ENCODE results near the gene B4GALT5. TPM values are rescaled to one million over a fixed set of nuclear protein-coding genes. Genes with fewer than 3 reads are reported as not detected.

The B4GALT5 gene
- total RNA-seq, 4 donors from 2014 or later, result 13.5 to 59.0 (median 25.0) TPM

DNA sequence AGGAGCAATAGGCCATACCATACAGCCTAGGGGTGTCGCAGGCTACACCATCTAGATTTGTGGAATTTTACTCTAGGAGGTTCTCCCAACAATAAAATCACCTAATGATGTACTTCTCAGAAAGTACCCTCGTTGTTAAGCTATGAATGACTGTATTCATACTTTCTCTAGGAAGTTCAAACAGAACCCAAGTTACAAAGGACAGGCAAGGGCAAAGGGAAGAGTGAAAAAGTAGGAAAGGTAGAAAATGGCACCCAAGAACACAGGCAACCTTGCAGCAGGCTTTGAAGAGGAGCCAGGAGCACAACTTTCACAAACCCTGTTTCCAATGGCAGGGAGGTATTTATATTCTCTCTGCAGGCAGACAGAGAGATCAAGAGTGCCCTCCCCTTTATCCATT, 67.2 kb downstream of the B4GALT5 start:
- no peaks in the 10 kb centered on the region for H3K9me3 ChIP-seq
- no peak overlapping the region for H3K27ac ChIP-seq
- H3K4me3 ChIP-seq, result no peak overlapping the region
- H3K27me3 ChIP-seq, result no peaks in the 10 kb centered on the region
- DNase-seq, result no peak
- intact Hi-C loops (cut with DNase I; ENCODE audit: low total_unique reads), result no loop called here
- H3K4me1 ChIP-seq, result no peaks in the 10 kb centered on the region
- TF ChIP-seq POLR2A (IDR thresholded peaks at IDR 0.05), result no peak
- TF ChIP-seq, protein P1, sequence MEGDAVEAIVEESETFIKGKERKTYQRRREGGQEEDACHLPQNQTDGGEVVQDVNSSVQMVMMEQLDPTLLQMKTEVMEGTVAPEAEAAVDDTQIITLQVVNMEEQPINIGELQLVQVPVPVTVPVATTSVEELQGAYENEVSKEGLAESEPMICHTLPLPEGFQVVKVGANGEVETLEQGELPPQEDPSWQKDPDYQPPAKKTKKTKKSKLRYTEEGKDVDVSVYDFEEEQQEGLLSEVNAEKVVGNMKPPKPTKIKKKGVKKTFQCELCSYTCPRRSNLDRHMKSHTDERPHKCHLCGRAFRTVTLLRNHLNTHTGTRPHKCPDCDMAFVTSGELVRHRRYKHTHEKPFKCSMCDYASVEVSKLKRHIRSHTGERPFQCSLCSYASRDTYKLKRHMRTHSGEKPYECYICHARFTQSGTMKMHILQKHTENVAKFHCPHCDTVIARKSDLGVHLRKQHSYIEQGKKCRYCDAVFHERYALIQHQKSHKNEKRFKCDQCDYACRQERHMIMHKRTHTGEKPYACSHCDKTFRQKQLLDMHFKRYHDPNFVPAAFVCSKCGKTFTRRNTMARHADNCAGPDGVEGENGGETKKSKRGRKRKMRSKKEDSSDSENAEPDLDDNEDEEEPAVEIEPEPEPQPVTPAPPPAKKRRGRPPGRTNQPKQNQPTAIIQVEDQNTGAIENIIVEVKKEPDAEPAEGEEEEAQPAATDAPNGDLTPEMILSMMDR (IDR thresholded peaks at IDR 0.05), result no peak
- no peaks in the 10 kb centered on the region for H3K36me3 ChIP-seq

DNA sequence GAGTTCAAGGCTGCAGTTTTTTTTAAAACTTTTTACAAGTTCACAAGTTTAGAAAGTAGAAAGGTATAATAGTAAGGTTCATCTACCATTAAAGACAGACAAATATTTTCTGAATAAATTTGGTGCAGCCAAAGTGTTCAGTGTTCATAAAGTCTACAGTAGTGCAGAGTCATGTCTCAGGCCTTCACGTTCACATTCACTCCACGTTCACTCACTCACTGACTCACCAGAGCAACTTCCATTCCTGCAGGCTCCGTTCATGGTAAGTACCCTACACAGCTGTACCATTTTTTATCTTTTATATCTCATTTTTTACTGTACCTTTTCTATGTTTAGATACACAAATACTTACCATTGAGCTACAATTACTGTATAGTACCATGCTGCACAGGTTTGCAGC, 67.6 kb downstream of the B4GALT5 start:
- Histone ChIP-seq H3K4me1 (no peaks in the 10 kb centered on the region), H3K36me3 (no peaks in the 10 kb centered on the region), H3K27me3 (no peaks in the 10 kb centered on the region), H3K4me3 (no peak overlapping the region), H3K9me3 (no peaks in the 10 kb centered on the region), H3K27ac (no peak overlapping the region)
- intact Hi-C loops (cut with DNase I; ENCODE audit: low total_unique reads), result no loop called here
- no peak for DNase-seq
- no peak for TF ChIP-seq POLR2A (IDR thresholded peaks at IDR 0.05)
- TF ChIP-seq, protein P1 (IDR thresholded peaks at IDR 0.05), result no peak

DNA sequence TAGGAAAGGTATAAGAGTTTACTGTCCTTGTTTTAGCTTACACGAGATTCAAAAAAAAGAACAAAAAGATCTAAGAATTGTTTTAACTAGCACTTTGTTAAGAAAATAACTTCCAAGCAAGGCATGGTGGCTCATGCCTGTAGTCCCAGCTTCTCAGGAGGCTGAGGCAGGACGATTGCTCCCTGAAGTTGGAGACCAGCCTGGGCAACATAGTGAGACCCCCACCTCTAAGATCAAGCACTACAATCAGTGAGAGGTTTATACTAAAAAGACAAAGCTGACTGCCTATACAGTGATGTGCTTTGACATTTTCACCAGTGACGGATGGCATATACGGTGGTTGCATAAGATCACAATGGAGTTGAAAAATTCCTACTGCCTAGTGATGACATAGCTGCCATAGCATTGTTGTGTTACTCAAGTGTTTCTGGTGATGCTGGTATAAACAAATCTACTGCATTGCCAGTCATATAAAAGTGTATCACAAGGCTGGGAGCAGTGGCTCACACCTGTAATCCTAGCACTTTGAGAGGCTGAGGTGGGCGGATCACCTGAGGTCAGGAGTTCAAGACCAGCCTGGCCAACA, 68.6 kb downstream of the B4GALT5 start:
- no peak for TF ChIP-seq POLR2A (IDR thresholded peaks at IDR 0.05)
- TF ChIP-seq, protein P1 (IDR thresholded peaks at IDR 0.05), result no peak
- Histone ChIP-seq H3K36me3 (no peaks in the 10 kb centered on the region), H3K27ac (no peak overlapping the region)

DNA sequence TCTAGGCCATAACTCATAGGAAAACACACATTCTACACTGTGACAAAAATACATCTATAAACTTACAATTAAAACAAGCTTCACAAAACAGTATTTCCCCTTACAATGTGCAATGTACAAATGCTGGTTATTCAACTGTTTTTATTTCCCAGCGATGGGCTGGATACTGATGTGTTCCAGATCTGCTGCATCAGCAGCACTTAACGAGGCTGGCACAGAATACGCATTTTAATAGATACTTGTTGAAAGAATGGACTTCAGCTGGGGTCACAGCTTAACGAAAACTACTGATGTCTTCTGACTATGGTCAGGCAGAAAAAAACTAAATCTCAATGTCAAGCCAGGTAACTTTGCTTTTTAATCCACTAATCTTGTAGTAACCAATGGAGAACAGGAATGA, 70.9 kb downstream of the B4GALT5 start:
- Histone ChIP-seq H3K9me3 (no peaks in the 10 kb centered on the region), H3K27ac (no peak overlapping the region), H3K4me3 (no peak overlapping the region), H3K27me3 (no peaks in the 10 kb centered on the region), H3K4me1 (no peaks in the 10 kb centered on the region), H3K36me3 (no peaks in the 10 kb centered on the region)
- intact Hi-C loops (cut with DNase I; ENCODE audit: low total_unique reads), result no loop called here
- no peak for TF ChIP-seq POLR2A (IDR thresholded peaks at IDR 0.05)
- TF ChIP-seq, protein P1 (IDR thresholded peaks at IDR 0.05), result no peak
- DNase-seq, result no peak

More for the DNA sequence above, 68.6 kb downstream of the B4GALT5 start:
- no peaks in the 10 kb centered on the region for H3K27me3 ChIP-seq
- no peak overlapping the region for H3K4me3 ChIP-seq
- H3K4me1 ChIP-seq, result no peaks in the 10 kb centered on the region
- H3K9me3 ChIP-seq, result no peaks in the 10 kb centered on the region
- intact Hi-C loops (cut with DNase I; ENCODE audit: low total_unique reads), result no loop called here
- DNase-seq, result no peak

DNA sequence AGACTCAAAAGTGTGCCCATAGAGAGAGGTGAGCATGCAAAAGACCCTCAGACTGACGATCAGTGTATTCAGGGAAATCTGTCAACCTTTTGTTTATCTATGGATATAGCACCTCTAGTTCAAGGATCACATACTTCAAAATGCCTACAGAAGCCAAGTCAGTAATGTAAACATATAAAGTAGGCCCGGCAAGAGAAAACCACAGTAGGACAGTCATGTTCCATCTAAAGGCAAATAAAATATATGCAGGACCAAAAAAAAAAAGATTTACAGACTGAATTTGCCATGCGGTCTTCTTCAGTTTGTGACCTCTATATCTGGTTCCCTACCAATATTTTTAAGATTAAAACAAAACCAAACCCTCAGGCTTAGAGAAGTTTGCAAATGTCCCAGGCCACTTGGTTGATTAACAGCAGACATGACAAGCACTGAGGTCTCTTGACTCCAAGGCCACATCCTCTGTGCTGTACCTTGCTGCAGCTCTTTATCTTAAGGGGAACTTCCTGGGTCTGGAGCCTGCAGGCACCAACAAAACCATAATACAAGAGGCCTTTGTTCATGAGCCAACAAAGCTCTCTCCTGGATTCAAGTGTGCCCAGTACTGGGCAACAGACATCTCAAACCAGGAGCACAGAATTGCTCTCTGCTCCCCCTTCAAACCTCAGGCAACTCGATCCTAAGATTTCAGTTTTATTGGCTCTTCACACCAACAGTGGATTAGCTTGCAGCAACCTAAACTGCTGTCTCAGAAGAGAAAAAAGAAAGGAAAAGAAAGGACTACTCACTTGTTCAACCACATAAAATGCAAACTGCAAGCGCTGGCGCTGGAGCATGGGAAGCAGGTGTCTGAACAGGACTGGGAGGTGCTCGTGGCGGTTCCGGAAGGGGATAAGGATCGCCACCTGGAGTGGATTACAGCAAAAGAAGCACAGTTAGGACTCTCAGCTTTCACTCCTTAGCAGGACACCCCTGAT, 71.7 kb downstream of the B4GALT5 start:
- intact Hi-C loops (cut with DNase I; ENCODE audit: low total_unique reads), result no loop called here
- no peak overlapping the region for H3K4me3 ChIP-seq
- no peak for DNase-seq
- H3K27me3 ChIP-seq, result no peaks in the 10 kb centered on the region
- no peak overlapping the region for H3K27ac ChIP-seq
- no peaks in the 10 kb centered on the region for H3K4me1 ChIP-seq
- H3K9me3 ChIP-seq, result no peaks in the 10 kb centered on the region
- no peaks in the 10 kb centered on the region for H3K36me3 ChIP-seq
- TF ChIP-seq, protein P1 (IDR thresholded peaks at IDR 0.05), result no peak
- no peak for TF ChIP-seq POLR2A (IDR thresholded peaks at IDR 0.05)
